D721Med (cell line): ENCODE measurements around the gene INPP5A.

Experiments
- DNase-seq: peaks from one replicate; pipeline ENCODE4 v3.0.0; 2011; ENCODE audit warnings: low spot score; ENCODE audit not compliant: insufficient read length
- FAIRE-seq: peaks from 2 replicates; lab custom pipeline; 2011; peaks lifted over from hg19 to GRCh38; lab: Jason Lieb, UNC
- CTCF ChIP-seq: IDR thresholded peaks from 2 replicates; pipeline ENCODE4 v1.5.1; 2012; ENCODE audit warnings: mild to moderate bottlenecking, control low read depth; ENCODE audit not compliant: insufficient read depth; ENCODE audit errors: missing control alignments

Gene INPP5A

GRCh38 chr10:132611986-132612385 is 74.4 kb downstream of the INPP5A start:
- FAIRE-seq (no peak), DNase-seq (no peak)
- no peak for TF ChIP-seq CTCF

GRCh38 chr10:132612571-132613504 is 75.3 kb downstream of the INPP5A start:
- no peak for TF ChIP-seq CTCF

GRCh38 chr10:132613566-132614348 is 76.2 kb downstream of the INPP5A start:
- TF ChIP-seq CTCF, result no peak
- DNase-seq (no peak), FAIRE-seq (no peak)

More at GRCh38 chr10:132612571-132613504, 75.3 kb downstream of the INPP5A start:
- FAIRE-seq (no peak), DNase-seq (no peak)

GRCh38 chr10:132614431-132615340 is 77.1 kb downstream of the INPP5A start:
- DNase-seq (no peak), FAIRE-seq (no peak)
- TF ChIP-seq CTCF, result no peak

GRCh38 chr10:132615341-132616169 is 78.0 kb downstream of the INPP5A start:
- no peak for DNase-seq
- no peak for FAIRE-seq
- no peak for TF ChIP-seq CTCF
